ENCODE measurements around the gene CCM2. TPM values are rescaled to one million over a fixed set of nuclear protein-coding genes. Genes with fewer than 3 reads are reported as not detected.

Gene CCM2
- polyA plus RNA-seq, 2 of the 4 experiments (the other 2 are of a cell fraction): 18.9 to 34.6 TPM

DNA sequence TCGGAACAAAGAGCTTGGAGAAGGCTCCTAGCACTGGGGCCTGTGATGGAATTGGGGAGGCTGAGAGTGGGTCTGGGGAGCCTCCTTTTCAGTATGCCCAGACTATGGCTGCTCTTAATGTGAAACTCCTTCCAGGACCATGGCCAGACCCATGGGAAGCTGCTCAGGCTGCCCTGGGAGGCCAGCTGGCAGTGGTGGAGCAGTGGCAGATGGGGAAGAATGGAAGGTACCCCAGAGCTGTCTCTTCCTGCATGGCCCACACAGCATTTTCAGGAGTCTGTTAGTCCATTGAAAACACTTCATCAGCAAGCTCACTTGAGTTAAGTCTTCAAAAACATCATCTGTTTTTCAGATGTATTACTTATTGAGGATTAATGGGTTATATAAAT is 70.2 kb downstream of the CCM2 start (continued):
- TF ChIP-seq RCOR1 (IDR thresholded peaks at IDR 0.05; ENCODE audit: low read depth, low read length) (no peak), CEBPB (IDR thresholded peaks at IDR 0.05) (no peak)

- H3K4me2 ChIP-seq: no peak overlapping the region
- ChIA-PET CTCF (no interaction called here), POLR2A (no interaction called here)
- ATAC-seq: no peak
- WGBS (ENCODE audit: missing lambda C conversion rate): 81% methylated on average over 3 of the region's 3 CpGs
- H3K9me3 ChIP-seq: no peaks in the 10 kb centered on the region
- H3K4me3 ChIP-seq: no peak overlapping the region
- peaks cover 4% of the 10 kb centered on the region; the same call in 1 of the 3 replicates for H3K4me1 ChIP-seq
- TF ChIP-seq CHD2 (IDR thresholded peaks at IDR 0.05; ENCODE audit: low read length, partially characterized antibody): no peak
- no peak for TF ChIP-seq BCL3 (IDR thresholded peaks at IDR 0.05)
- TF ChIP-seq JUNB (IDR thresholded peaks at IDR 0.05): no peak
- no peak for TF ChIP-seq ZNF302 (CRISPR knock-in tag; IDR thresholded peaks at IDR 0.05)
- no peak for TF ChIP-seq TP53 (CRISPR knock-in tag; IDR thresholded peaks at IDR 0.05)
- TF ChIP-seq RNF2 (IDR thresholded peaks at IDR 0.05; ENCODE audit: borderline replicate concordance, low read depth): no peak
- no peak for TF ChIP-seq CBX2 (IDR thresholded peaks at IDR 0.05; ENCODE audit: borderline replicate concordance, low read depth)
- no peak for TF ChIP-seq RCOR1 (IDR thresholded peaks at IDR 0.05; ENCODE audit: low read depth, low read length)
- TF ChIP-seq ELK1 (IDR thresholded peaks at IDR 0.05; ENCODE audit: low read depth, low read length): no peak
- no peak for TF ChIP-seq EHMT2 (IDR thresholded peaks at IDR 0.05; ENCODE audit: low read depth)
- no peak for TF ChIP-seq E2F6 (IDR thresholded peaks at IDR 0.05; ENCODE audit: borderline replicate concordance, low read depth)
- no peak for FAIRE-seq
- no peak overlapping the region for H3K27ac ChIP-seq
- no peak for DNase-seq (ENCODE audit: low read depth in 1 of 2, low spot score in 1 of 2)
Measured at GRCh38 chr7:45071528-45071927, 71.5 kb downstream of the CCM2 start.

GRCh38 chr7:45072131-45073030 is 72.4 kb downstream of the CCM2 start:
- TF ChIP-seq HOXB13 (CRISPR knock-in tag; IDR thresholded peaks at IDR 0.05; ENCODE audit: low read depth) (no peak), GATA3 (IDR thresholded peaks at IDR 0.05; ENCODE audit: borderline replicate concordance) (no peak), MYC (IDR thresholded peaks at IDR 0.05; ENCODE audit: borderline replicate concordance, low read length) (no peak), NFE2L2 (conservative IDR thresholded peaks at IDR 0.05; ENCODE audit: low read length) (no peak), PBX3 (IDR thresholded peaks at IDR 0.05) (no peak), HMGXB4 (CRISPR knock-in tag; IDR thresholded peaks at IDR 0.05; ENCODE audit: borderline replicate concordance) (no peak), HEYL (CRISPR knock-in tag; IDR thresholded peaks at IDR 0.05) (no peak), CBX8 (IDR thresholded peaks at IDR 0.05) (no peak), FOSL2 (IDR thresholded peaks at IDR 0.05) (no peak), FOSL2 (CRISPR knock-in tag; IDR thresholded peaks at IDR 0.05) (no peak), CEBPB (IDR thresholded peaks at IDR 0.05) (no peak), ZSCAN20 (CRISPR knock-in tag; IDR thresholded peaks at IDR 0.05) (no peak), KDM1A (IDR thresholded peaks at IDR 0.05; ENCODE audit: low read depth) (no peak)
- TF ChIP-seq, protein P1, sequence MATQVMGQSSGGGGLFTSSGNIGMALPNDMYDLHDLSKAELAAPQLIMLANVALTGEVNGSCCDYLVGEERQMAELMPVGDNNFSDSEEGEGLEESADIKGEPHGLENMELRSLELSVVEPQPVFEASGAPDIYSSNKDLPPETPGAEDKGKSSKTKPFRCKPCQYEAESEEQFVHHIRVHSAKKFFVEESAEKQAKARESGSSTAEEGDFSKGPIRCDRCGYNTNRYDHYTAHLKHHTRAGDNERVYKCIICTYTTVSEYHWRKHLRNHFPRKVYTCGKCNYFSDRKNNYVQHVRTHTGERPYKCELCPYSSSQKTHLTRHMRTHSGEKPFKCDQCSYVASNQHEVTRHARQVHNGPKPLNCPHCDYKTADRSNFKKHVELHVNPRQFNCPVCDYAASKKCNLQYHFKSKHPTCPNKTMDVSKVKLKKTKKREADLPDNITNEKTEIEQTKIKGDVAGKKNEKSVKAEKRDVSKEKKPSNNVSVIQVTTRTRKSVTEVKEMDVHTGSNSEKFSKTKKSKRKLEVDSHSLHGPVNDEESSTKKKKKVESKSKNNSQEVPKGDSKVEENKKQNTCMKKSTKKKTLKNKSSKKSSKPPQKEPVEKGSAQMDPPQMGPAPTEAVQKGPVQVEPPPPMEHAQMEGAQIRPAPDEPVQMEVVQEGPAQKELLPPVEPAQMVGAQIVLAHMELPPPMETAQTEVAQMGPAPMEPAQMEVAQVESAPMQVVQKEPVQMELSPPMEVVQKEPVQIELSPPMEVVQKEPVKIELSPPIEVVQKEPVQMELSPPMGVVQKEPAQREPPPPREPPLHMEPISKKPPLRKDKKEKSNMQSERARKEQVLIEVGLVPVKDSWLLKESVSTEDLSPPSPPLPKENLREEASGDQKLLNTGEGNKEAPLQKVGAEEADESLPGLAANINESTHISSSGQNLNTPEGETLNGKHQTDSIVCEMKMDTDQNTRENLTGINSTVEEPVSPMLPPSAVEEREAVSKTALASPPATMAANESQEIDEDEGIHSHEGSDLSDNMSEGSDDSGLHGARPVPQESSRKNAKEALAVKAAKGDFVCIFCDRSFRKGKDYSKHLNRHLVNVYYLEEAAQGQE (IDR thresholded peaks at IDR 0.05): no peak
- no peak for FAIRE-seq
- ChIA-PET CTCF (no interaction called here), POLR2A (no interaction called here)
- Histone ChIP-seq H3K4me1 (peaks cover 4% of the 10 kb centered on the region; the same call in 1 of the 3 replicates), H3K4me2 (no peak overlapping the region), H3K27ac (no peak overlapping the region), H3K9me3 (no peaks in the 10 kb centered on the region), H3K4me3 (no peak overlapping the region)
- no peak for DNase-seq (ENCODE audit: low read depth in 1 of 2, low spot score in 1 of 2)
- WGBS (ENCODE audit: missing lambda C conversion rate): 84% methylated on average over 13 of the region's 13 CpGs
- ATAC-seq: no peak

Data from A549 (cell line).